OCI-LY1 (cell line): Measurements from ENCODE around the gene CLASP2.

Experiments used
- EZH2 ChIP-seq: fragments of 200-600 bp; sonication (generic), shearing (Covaris generic); IDR thresholded peaks from 2 replicates; pipeline ENCODE4 v1.8.0; 2017; ENCODE audit warnings: borderline replicate concordance, mixed run types, mild to moderate bottlenecking, antibody characterized with exemption, low read length, moderate library complexity, mixed read lengths
- TF ChIP-seq, protein P1 (sequence below): fragments of 200-600 bp; sonication (generic), shearing (Covaris generic); IDR thresholded peaks from 2 replicates; pipeline ENCODE4 v1.5.1; 2017; ENCODE audit warnings: mild to moderate bottlenecking, antibody characterized with exemption, low read length, moderate library complexity, mixed read lengths

- TF ChIP-seq, protein P1, sequence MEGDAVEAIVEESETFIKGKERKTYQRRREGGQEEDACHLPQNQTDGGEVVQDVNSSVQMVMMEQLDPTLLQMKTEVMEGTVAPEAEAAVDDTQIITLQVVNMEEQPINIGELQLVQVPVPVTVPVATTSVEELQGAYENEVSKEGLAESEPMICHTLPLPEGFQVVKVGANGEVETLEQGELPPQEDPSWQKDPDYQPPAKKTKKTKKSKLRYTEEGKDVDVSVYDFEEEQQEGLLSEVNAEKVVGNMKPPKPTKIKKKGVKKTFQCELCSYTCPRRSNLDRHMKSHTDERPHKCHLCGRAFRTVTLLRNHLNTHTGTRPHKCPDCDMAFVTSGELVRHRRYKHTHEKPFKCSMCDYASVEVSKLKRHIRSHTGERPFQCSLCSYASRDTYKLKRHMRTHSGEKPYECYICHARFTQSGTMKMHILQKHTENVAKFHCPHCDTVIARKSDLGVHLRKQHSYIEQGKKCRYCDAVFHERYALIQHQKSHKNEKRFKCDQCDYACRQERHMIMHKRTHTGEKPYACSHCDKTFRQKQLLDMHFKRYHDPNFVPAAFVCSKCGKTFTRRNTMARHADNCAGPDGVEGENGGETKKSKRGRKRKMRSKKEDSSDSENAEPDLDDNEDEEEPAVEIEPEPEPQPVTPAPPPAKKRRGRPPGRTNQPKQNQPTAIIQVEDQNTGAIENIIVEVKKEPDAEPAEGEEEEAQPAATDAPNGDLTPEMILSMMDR, result no peak
- TF ChIP-seq EZH2, result no peak
These were observed 196.3 kb downstream of the CLASP2 start for GRCh38 chr3:33521736-33522135.
